GM11168 (cell line): ENCODE measurements around the gene AHNAK2.
"Not testable (repeated sequence)": the region's sequence is repeated elsewhere in the genome, so short reads cannot be mapped to it uniquely, and the experiment has no call there.

Experiments used
- in situ Hi-C: fragments of 300-500 bp; cut with MboI; formaldehyde crosslinking; loops from one replicate; pipeline ENCODE4 v1.12.0; 2022; ENCODE audit warnings: low sequenced_read_pairs; ENCODE audit not compliant: unreplicated experiment

Gene AHNAK2

DNA sequence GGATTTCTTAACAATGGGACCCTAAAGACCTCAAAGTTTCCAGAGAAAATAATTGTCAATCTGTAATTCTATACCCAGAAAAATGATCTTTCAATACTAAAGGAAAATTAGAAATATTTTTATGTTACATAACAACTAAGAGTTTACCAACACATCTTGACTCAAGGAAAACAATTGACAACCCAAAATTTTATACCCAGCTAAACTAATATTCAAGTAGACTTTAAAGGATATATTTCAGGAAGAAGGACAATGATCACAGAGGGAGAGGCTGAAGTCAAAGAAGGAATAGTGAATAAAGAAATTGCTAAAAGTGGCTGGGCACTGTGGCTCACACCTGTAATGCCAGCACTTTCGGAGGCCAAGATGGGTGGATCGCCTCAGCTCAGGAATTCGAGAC is 66.1 kb downstream of the AHNAK2 start:
- in situ Hi-C loops = no loop called here

DNA sequence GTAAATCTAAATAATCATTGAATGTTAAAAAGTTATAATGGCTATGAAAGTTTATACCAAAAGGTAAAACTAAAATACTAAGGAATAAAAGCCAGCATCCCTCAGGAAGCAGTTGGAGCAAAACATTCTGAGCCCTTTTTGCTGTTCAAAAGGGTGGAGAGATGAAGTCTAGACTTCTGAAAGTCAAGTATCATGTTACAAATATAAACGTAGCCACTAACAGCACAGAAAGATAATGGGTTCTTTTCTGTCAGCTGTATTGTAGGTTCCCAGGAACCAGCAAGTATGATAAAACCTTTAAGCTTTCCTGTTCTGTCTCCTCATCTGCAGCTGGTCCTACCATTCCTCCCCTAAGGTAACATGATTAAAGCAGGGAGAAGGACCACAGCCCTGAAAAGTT is 69.9 kb downstream of the AHNAK2 start:
- in situ Hi-C loops = no loop called here

DNA sequence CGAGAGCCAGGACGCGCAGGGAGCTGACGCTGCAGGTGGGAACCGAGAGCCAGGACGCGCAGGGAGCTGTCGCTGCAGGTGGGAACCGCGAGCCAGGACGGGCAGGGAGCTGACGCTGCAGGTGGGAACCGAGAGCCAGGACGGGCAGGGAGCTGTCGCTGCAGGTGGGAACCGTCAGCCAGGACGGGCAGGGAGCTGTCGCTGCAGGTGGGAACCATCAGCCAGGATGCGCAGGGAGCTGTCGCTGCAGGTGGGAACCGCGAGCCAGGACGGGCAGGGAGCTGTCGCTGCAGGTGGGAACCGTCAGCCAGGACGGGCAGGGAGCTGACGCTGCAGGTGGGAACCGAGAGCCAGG is 72.6 kb downstream of the AHNAK2 start:
- in situ Hi-C loops = not testable (repeated sequence)

DNA sequence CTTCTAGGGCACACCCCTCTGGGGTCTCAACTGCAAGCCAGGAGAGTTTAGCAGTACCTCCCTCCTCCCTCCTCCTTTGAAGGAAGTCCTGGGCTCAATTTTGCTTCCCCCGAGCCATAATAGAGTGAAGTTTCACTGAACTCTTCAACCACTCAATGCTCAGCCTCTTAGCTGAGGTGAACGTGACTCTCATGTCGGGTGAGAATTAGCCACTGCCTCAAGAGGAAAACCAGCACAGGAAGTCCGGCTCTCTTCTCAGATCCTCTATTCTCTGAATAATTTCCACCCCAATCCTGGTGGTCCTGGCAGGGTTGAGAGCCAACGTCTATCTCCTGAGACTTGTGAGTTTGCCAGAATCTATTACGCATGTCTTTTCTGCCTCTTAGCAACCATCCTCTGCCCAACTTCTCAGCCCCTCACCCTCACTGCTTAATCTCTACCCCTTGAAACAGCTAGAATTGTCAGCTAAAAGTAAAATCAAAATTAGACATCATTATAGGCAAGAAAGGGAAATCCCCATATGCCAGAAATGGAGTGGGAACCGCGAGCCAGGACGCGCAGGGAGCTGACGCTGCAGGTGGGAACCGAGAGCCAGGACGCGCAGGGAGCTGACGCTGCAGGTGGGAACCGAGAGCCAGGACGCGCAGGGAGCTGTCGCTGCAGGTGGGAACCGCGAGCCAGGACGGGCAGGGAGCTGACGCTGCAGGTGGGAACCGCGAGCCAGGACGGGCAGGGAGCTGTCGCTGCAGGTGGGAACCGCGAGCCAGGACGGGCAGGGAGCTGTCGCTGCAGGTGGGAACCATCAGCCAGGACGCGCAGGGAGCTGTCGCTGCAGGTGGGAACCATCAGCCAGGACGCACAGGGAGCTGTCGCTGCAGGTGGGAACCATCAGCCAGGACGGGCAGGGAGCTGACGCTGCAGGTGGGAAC is 73.3 kb downstream of the AHNAK2 start:
- in situ Hi-C loops = not testable (repeated sequence)

DNA sequence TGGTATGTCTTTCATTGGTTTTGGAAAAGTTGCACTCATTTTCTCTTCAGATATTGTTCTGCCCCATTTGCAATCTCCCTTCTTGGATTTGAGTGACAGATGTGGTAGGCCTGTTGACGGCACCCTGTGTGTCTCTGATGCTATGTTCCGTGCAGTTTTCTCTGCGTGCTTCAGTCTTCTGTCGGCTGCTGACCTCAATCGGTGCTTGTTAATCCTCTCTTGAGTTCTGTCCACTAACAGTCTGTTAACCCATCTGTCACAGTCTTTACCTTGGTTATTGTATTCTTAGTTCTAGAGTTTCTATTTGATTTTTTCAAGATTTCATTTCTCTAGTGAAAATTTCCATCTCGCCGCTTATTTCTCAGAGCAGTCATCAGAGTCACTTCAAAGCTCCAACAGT is 74.2 kb downstream of the AHNAK2 start:
- in situ Hi-C loops = no loop called here

DNA sequence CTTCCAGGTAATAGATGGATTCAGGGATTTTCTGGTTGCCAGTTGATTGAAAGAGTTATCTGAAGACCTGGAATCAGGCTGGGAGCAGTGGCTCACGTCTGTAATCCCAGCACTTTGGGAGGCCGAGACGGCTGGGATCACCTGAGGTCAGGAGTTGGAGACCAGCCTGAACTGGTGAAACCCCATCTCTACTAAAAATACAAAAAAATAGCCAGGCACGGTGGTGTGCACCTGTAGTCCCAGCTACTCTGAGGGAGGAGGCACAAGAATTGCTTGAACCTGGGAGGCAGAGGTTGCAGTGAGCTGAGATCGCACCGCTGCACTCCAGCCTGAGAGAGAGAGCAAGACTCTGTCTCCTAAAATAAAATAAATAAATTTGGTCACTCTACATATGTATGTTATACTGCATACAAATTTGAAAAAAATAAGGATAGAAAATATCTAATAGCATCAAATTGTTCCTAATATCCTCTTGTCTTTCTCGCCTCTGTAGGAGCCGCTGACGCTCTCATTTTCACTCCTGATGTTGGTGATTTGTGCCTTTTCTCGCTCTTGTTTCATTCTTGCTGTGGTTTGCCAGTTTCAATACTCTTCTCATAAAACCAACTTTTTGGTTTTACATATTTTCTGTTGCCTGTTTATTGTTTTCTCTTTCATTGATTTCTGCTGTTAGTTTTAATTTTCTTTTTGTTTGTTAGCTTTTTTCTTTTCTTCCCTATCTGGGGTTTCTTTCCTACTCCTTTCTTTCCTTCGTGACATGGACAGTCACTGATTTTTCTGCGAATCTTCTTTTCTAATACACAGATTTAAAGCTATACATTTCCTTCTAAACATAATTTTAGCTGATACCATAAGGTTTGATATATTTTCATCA is 77.3 kb downstream of the AHNAK2 start:
- in situ Hi-C loops = no loop called here

DNA sequence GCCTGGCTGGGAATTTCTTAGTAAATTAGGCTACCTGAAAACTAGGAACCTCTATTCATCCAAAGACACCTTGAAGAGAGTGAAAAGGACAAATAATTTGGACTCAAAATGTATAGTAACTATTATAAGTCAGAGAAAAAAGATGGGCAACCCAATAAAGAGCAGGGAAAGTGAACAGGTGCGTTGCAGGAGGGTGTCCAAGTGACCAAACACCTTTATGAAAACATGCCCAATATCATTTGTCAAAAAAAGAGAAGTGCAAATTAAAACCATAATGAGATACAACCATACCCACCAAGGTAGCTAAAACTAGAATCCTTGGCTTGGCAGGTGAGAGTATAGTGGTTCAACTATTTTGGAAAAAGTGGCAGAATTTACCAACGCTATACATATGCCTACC is 78.4 kb downstream of the AHNAK2 start:
- in situ Hi-C loops = no loop called here

DNA sequence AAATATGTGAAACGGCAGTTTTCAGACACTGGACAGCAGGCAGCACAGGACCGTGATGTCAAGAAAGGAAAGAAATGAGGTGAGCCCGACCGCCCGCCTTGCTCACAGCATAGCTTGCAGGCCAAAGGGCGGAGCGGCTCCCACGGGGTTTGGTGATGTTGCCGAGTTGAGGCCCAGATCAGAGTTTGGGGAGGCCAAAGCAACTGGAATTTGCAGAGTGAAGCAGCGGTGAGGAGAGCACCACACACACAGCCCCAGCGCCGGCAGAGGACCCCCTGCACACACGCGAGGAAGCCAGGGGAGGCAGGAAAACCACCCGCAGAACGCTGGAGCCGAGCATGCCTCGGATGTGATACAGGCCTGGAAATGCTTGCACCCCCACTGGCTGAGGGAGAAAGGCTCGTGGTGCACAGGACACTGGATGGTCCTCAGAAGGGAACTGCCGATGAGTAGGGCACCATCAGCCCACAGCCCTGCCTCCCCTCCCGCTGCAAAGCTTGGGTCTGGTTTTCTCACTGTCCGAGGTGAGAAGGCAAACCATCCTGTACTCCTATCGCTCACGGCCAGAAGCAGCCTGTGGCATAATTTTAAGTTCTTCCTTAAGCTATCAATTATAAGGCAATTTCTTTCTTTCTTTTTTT is 79.2 kb downstream of the AHNAK2 start:
- in situ Hi-C loops = no loop called here

DNA sequence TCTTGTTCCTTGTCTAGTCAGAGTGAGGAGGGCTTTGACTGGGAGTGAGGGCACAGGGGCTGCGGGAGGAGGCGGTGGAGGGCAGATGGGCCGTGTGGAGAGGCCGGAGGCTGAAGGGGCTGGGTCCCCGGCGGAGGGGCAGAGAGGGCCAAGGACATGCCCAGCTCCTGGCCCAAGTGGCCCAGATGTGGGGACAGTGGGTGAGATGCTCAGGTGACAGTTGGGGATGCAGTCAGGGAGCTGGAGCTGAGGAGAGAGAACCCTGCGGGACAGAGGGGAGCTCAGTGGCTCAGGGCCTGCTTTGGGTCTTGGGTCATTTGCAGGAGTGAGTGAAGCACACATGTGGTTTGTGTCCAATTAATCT is 80.0 kb downstream of the AHNAK2 start:
- in situ Hi-C loops = no loop called here

DNA sequence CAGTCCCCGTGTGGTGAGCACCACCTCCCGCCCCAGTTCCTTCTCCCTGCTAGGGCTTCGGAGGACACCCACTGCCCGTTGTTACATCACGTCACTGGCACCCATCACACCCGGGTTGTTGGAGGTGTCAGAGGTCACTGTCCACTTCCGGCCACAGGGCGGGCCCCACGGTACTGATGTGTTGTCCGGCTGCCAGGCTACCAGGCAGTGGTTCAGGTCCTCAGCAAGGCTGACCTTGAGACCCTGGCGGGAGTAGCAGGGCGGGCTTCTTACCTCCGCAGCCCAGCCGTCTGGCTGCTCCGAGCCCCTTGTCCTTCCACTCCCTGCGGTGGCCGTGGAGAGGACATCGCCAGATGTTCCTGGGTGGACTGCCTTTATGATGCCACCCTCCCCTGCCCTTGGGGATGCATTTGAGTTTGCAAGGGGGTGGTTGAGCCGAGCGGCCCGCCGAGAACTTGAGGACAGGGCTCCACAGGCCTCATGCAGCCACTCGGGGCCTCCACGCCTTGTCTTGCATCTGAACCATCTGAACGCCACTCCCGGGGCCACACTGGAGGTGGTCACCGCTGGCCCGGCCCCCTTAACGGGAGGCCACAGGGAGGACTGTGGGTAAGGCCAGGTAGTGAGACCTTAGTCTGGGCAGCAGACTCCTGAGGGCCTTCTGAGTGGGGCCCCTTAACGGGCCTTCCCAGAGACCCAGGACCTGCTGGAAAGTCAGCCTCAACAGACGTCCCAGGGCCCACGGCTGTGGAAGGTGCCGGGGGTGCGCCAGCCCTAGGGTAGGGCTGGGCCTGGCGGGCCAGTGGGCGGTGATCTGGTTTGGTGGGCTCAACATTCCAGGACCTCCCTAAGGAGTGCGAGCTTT is 80.6 kb downstream of the AHNAK2 start:
- in situ Hi-C loops = no loop called here

DNA sequence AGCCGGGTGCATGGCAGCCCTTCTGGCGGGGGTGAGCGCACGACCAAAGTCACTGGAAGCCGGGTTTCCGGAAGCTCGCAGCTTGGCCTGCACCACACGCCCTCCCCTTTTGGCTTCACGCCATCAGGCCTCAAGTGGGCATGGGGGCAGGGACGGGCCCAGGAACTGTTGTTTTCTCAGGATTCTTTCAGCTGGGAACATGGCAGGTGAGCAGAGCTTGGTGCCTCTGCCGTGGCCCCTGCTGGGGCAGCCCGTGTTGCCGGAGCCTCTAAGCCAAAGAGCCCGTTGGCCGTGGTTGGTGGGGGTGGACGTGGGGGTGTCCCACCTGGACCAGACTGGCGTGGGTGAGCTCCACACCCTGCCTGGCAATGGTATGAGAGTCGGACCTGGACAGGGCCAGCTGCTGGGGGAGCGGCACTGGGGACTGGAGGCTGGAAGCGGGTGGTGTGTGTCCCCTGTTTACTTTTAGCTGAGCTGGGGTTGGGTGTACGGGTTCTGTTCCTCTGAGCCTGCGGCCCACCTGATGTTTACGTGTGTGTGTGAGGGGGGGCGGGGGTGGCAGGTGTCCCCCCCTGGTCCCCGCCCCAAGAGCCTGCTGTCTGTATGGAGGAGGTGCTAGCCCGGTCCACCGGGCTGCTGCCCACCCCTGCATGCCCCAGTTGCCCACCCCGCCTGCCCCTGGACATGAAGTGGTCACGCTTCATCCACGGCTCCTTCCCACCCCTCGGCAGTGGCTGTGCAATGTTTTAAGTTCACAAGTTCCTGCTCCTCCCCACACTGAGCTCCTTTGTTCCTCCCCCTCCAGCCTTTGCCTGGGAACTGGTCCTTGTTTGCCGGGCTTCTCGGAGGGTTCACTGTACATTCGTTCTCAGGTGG is 82.2 kb downstream of the AHNAK2 start:
- in situ Hi-C loops = no loop called here

DNA sequence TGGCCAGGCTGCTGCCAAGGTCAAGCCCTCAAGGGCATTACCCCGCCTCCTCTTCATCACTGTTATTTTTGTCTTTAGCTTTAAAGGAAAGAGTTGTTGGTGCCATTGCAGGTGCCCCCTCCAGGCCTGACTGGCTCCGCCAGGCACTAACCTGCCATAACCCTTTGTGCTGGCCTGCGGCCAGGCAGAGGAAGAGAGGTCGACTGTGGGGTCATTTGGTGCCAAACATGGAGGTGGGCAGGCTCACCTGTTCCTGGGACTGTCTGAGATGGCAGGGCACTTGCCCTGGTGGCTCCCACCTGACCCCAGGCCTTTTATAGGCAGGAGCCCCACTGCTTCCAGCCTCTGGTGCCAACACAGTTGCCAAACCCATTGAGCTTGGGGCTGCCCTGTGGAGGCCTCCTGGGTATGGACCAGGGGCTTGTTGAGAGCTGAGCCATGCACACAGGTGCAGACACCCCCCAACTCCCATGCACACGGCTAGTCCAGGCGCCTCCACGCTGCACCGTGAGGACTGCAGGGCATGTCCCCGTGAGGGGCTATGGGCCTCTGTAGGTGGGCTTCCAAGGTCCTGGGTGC is 82.9 kb downstream of the AHNAK2 start:
- in situ Hi-C loops = no loop called here

DNA sequence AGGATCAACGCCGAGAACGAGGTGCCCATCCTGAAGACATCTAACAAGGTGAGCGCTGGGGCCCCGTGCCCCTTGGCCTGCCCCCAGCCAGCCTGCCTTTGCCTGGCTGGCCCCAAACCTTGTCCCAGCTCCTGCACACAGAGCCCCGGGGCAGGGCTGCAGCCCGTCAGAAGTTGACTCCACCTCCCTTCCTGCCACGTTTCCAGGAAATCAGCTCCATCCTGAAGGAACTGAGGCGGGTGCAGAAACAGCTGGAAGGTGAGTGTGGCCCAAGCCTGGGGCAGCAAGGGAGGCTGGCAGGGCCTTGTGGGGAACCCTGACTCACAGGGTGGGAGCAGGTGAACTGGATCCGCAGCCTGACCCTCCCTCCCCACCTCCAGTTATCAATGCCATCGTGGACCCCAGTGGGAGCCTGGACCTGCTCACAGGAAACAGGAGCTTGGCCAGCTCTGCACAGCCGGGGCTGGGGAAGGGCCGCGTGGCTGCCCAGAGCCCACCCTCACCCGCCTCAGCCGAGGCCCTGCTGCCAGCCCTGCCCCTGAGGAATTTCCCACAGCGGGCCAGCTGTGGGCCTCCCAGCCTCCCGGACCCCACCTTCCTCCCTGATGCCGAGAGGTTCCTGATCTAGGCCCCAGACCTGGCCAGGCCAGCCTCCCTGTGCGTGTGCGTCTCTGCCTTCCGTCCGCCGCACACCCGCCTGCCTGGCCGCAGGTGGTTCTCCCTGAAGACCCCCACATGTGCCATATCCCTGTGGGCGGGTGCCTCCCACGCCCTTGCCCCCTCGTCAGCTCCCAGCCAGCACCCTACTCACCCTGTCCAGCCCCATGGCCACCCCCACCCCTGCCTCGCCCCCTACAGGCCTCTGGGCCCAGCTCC is 83.6 kb downstream of the AHNAK2 start:
- in situ Hi-C loops = no loop called here

DNA sequence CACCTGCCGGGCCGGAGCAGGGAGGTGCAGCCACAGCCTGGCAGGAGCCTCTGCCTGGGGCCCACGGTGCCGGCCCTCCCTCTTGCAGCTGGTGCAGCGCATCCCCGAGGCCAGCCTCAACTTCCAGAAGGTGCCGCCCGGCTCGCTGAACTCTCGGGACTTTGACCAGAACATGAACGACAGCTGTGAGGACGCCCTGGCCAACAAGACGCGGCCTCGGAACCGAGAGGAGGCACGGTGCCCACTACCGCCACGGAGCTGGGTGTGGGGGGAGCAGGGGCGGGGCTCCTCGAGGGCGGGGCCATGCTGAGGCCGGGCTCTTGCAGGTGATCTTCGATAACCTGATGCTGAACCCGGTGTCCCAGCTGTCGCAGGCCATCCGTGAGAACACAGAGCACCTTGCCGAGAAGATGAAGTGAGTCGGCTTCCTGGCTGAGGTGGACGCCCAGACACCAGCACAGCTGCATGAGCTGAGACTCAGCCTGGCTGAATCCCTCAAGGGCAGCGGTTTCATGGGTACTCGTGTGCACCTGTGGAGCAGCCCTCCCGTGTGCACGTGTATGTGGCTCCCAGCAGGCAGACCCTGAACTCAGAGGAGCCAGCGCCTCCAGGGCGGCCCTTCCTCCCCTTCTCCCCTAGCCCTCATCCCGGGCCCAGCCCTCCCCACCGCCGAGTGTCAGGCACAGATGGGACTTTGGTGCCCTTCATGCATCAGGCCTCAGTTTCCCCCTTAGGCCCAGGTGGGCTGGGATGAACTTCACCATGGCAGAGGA is 84.6 kb downstream of the AHNAK2 start:
- in situ Hi-C loops = no loop called here

DNA sequence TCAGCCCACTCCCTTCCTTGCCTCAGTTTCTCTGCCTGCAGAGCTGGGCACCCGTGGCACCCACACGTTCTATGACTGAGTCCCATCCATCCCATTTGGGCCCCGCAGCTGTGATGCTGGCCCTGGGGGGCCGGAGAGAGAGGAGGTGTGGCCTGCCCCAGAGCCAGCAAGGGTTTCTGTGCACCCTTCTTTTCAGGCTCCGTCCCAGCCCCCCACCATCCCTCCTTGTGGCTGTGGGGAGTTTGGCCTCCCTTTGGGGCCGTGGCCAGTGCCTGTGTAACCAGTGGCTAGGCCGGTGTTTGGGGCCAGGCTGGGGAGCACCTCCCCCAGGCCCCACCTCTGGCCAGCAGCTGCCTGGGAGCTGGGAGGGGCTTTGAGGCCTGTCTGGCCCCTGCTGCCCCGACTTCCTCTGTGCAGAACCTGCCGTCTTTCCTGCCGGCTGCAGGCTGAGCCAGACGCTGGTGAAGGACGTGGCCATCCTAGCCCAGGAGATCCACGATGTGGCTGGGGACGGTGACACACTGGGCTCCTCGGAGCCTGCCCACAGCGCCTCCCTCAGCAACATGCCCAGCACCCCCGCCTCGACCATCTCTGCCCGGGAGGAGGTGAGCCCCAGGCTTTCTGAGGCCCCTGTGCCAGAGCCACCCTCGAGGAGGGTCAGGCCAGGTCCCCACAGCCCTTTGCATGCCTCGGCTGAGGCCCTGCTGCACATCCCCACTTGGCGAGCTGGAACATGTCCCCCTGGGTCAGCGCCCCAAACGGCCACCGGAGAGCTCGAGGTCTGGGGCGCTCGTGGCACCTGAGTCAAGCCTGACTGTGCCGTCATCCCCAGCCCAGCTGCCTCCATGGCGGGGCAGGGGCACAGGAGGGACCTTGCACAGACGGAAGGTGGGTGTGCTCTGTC is 85.4 kb downstream of the AHNAK2 start:
- in situ Hi-C loops = no loop called here
